H9 (cell line): ENCODE data around the gene IMP3. TPM values are rescaled to one million over a fixed set of nuclear protein-coding genes. Genes with fewer than 3 reads are reported as not detected.

Experiments
- DNase-seq: peaks from one replicate; pipeline ENCODE4 v3.0.0-alpha.2; 2017
- H2AFZ ChIP-seq: one replicate; pipeline ENCODE4 v1.6.1; 2013; ENCODE audit warnings: mild to moderate bottlenecking, low read length, control low read depth, moderate library complexity
- H2AK5ac ChIP-seq: 2 replicates; pipeline ENCODE4 v1.6.1; 2013; ENCODE audit warnings: low read length, control low read depth, mixed read lengths; ENCODE audit not compliant: insufficient read length
- H2BK120ac ChIP-seq: one replicate; pipeline ENCODE4 v1.6.1; 2013; ENCODE audit warnings: low read depth, mild to moderate bottlenecking, low read length, control low read depth, inconsistent platforms; ENCODE audit not compliant: poor library complexity, severe bottlenecking
- H2BK12ac ChIP-seq: 2 replicates; pipeline ENCODE4 v1.6.1; 2013; ENCODE audit warnings: low read length, control low read depth, mixed read lengths, low read depth; ENCODE audit not compliant: insufficient read length
- H2BK15ac ChIP-seq: 2 replicates; pipeline ENCODE4 v1.6.1; 2013; ENCODE audit warnings: low read depth, low read length, control low read depth
- H2BK20ac ChIP-seq: one replicate; pipeline ENCODE4 v1.6.1; 2013; ENCODE audit warnings: low read depth, mild to moderate bottlenecking, low read length, control low read depth, inconsistent platforms; ENCODE audit not compliant: poor library complexity, severe bottlenecking
- H2BK5ac ChIP-seq: 2 replicates; pipeline ENCODE4 v1.6.1; 2013; ENCODE audit warnings: low read length, control low read depth, mixed read lengths; ENCODE audit not compliant: insufficient read length
- H3K14ac ChIP-seq: 2 replicates; pipeline ENCODE4 v1.6.1; 2013; ENCODE audit warnings: low read length, control low read depth; ENCODE audit not compliant: insufficient read depth
- H3K18ac ChIP-seq: 2 replicates; pipeline ENCODE4 v1.6.1; 2013; ENCODE audit warnings: low read depth, mild to moderate bottlenecking, mixed read lengths, low read length, control low read depth; ENCODE audit not compliant: insufficient read length
- H3K23ac ChIP-seq: 2 replicates; pipeline ENCODE4 v1.6.1; 2013; ENCODE audit warnings: low read length, control low read depth, mixed read lengths, low read depth; ENCODE audit not compliant: insufficient read length
- H3K23me2 ChIP-seq: 2 replicates; pipeline ENCODE4 v1.6.1; 2013; ENCODE audit warnings: low read depth, mild to moderate bottlenecking, mixed read lengths, low read length, control low read depth; ENCODE audit not compliant: insufficient read length, poor library complexity, severe bottlenecking
- H3K27ac ChIP-seq: 2 replicates; pipeline ENCODE4 v1.5.1; 2013; ENCODE audit warnings: low read length, control low read depth, mixed read lengths, low read depth; ENCODE audit not compliant: insufficient read length
- H3K27me3 ChIP-seq: 2 replicates; pipeline ENCODE4 v1.6.1; 2013; ENCODE audit warnings: low read length, control low read depth, inconsistent platforms; ENCODE audit not compliant: insufficient read depth
- H3K4ac ChIP-seq: 2 replicates; pipeline ENCODE4 v1.6.1; 2013; ENCODE audit warnings: low read depth, mild to moderate bottlenecking, control low read depth, inconsistent platforms, low read length, moderate library complexity
- H3K4me1 ChIP-seq: 2 replicates; pipeline ENCODE4 v1.6.1; 2013; ENCODE audit warnings: low read length, control low read depth, inconsistent platforms; ENCODE audit not compliant: insufficient read depth
- H3K4me2 ChIP-seq: 2 replicates; pipeline ENCODE4 v1.6.1; 2013; ENCODE audit warnings: low read length, control low read depth, mixed read lengths; ENCODE audit not compliant: insufficient read length, insufficient read depth
- H3K56ac ChIP-seq: 2 replicates; pipeline ENCODE4 v1.6.1; 2013; ENCODE audit warnings: low read depth, mild to moderate bottlenecking, mixed read lengths, low read length, control low read depth; ENCODE audit not compliant: insufficient read length
- H3K79me1 ChIP-seq: 2 replicates; pipeline ENCODE4 v1.6.1; 2013; ENCODE audit warnings: low read depth, mild to moderate bottlenecking, moderate library complexity, low read length, control low read depth, inconsistent platforms; ENCODE audit not compliant: insufficient read depth, poor library complexity, severe bottlenecking
- H3K79me2 ChIP-seq: 2 replicates; pipeline ENCODE4 v1.6.1; 2013; ENCODE audit warnings: low read length, control low read depth, inconsistent platforms; ENCODE audit not compliant: insufficient read depth
- H3K9ac ChIP-seq: 2 replicates; pipeline ENCODE4 v1.6.1; 2013; ENCODE audit warnings: low read length, control low read depth, mixed read lengths; ENCODE audit not compliant: insufficient read length; ENCODE audit errors: extremely low read depth
- H3K9me3 ChIP-seq: one replicate; pipeline ENCODE4 v1.6.1; 2013; ENCODE audit warnings: low read depth, low read length, inconsistent platforms; ENCODE audit not compliant: control insufficient read depth
- H3T11ph ChIP-seq: one replicate; pipeline ENCODE4 v1.6.1; 2013; ENCODE audit warnings: mild to moderate bottlenecking, low read length, control low read depth, inconsistent platforms
- H4K20me1 ChIP-seq: one replicate; pipeline ENCODE4 v1.6.1; 2013; ENCODE audit not compliant: control insufficient read depth, insufficient read length, insufficient read depth
- H4K5ac ChIP-seq: 2 replicates; pipeline ENCODE4 v1.6.1; 2013; ENCODE audit warnings: low read depth, mild to moderate bottlenecking, mixed read lengths, low read length, control low read depth; ENCODE audit not compliant: insufficient read length
- H4K8ac ChIP-seq: replicated peaks from 2 replicates; pipeline ENCODE4 v1.6.1; 2013; ENCODE audit warnings: low read length, control low read depth, mixed read lengths, low read depth; ENCODE audit not compliant: insufficient read length
- H4K91ac ChIP-seq: 2 replicates; pipeline ENCODE4 v1.6.1; 2013; ENCODE audit warnings: low read depth, mild to moderate bottlenecking, moderate library complexity, mixed read lengths, low read length, control low read depth; ENCODE audit not compliant: insufficient read length
- H3K27ac Mint-ChIP-seq, 3 experiments: 2 replicates in 2 of 3; 3 replicates in 1 of 3; pipeline ENCODE4 v1.8.0; 2020 to 2021; ENCODE audit warnings: mixed read lengths in 3 of 3, mild to moderate bottlenecking in 1 of 3, moderate library complexity in 1 of 3
- H3K27me3 Mint-ChIP-seq: 2 replicates; pipeline ENCODE4 v1.8.0; 2021; ENCODE audit warnings: low read depth, mild to moderate bottlenecking, moderate library complexity, mixed read lengths
- H3K36me3 Mint-ChIP-seq, 3 experiments: 2 replicates in 2 of 3; 3 replicates in 1 of 3; pipeline ENCODE4 v1.8.0; 2020 to 2021; ENCODE audit warnings: low read depth in 3 of 3, mixed read lengths in 3 of 3; ENCODE audit not compliant: insufficient read depth in 1 of 3
- H3K4me1 Mint-ChIP-seq, 2 experiments: 2 replicates each; pipeline ENCODE4 v1.8.0; 2020; ENCODE audit warnings: mixed read lengths in 2 of 2
- H3K4me3 Mint-ChIP-seq, 2 experiments: 2 replicates in 1 of 2; 3 replicates in 1 of 2; pipeline ENCODE4 v1.8.0; 2020 to 2021; ENCODE audit warnings: mild to moderate bottlenecking in 2 of 2, mixed read lengths in 2 of 2, moderate library complexity in 1 of 2
- H3K9me3 Mint-ChIP-seq, 2 experiments: 2 replicates in 1 of 2; 3 replicates in 1 of 2; pipeline ENCODE4 v1.8.0; 2020; ENCODE audit warnings: mild to moderate bottlenecking in 2 of 2, mixed read lengths in 2 of 2, moderate library complexity in 1 of 2
- CTCF ChIP-seq: fragments of 200-600 bp; sonication (generic); conservative IDR thresholded peaks from 3 replicates; pipeline ENCODE4 v1.8.0; 2021; ENCODE audit warnings: antibody characterized with exemption, mild to moderate bottlenecking
- WGBS: extraction: QIAGEN DNeasy Blood & Tissue Kit; methylation state at CpG from one replicate; pipeline ENCODE4 v1.1.7; 2013; ENCODE audit warnings: missing lambda C conversion rate, low lambda C conversion rate, mixed read lengths; ENCODE audit not compliant: insufficient read length; ENCODE audit errors: extremely low coverage; 5-methylcytosine and 5-hydroxymethylcytosine counted together
- total RNA-seq: library from RNA; stranded (reverse); gene quantifications from 2 replicates; pipeline ENCODE4 v1.2.1, GENCODE V29; 2021

The IMP3 gene
- total RNA-seq, 1 experiment from 2014 or later, result 97.9 TPM

DNA sequence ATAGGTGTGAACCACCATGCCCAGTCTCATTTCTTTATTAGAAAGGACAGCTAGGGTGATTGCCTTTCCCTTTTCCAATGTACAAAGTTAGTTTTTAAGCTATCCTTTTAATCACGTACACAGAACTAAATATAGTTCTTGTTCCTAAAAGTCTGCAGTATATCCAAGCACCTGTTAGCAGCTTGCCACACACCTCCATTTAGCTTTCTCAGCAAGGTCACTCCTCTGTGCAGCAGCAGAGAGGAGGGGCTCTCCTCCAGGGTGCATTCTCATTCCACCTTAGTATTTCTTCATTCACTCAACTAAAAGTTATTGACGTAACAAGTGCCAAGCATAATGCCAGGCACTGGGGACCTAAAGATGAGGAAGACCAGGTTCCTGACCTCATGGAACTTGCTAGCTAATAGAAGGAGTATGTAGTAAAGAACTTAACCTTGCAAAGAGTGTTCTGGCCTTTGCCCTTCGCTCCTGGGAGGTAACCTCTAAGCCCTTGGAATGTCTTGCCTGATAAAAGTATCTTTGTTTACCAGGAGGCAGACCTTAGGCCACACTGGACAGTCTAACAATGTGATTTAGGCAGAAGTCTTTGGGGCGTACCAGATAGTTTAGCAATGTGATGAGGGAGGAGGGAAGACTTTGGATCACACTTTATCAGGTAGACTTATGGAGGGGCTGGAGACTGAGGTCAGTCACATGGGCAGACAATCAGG, 48.2 kb downstream of the IMP3 start:
- Histone ChIP-seq H3K79me1 (no peaks in the 10 kb centered on the region), H2BK120ac (no peak overlapping the region), H4K8ac (no peak overlapping the region), H2AK5ac (no peak overlapping the region), H3K27ac (no peak overlapping the region), H3K14ac (no peak overlapping the region), H2AFZ (no peak overlapping the region), H3K4me1 (no peaks in the 10 kb centered on the region), H3K9ac (no peak overlapping the region), H3T11ph (no peak overlapping the region), H3K9me3 (no peaks in the 10 kb centered on the region), H3K4me2 (no peak overlapping the region), H3K79me2 (no peaks in the 10 kb centered on the region), H3K18ac (no peak overlapping the region), H2BK5ac (no peak overlapping the region), H3K23ac (no peak overlapping the region), H3K27me3 (no peaks in the 10 kb centered on the region), H4K5ac (no peak overlapping the region), H3K23me2 (no peaks in the 10 kb centered on the region), H2BK15ac (no peak overlapping the region), H4K91ac (no peak overlapping the region), H2BK12ac (no peak overlapping the region), H3K56ac (no peak overlapping the region), H4K20me1 (no peaks in the 10 kb centered on the region), H3K4ac (no peak overlapping the region), H2BK20ac (no peak overlapping the region)
- H3K36me3 Mint-ChIP-seq, result peaks cover 8 to 19% (median 12%) of the 10 kb centered on the region in 3 experiments; a peak in 6 of 7 replicates
- no peak overlapping the region for H3K4me3 Mint-ChIP-seq
- no peak for TF ChIP-seq CTCF
- no peak for DNase-seq
- WGBS, result no CpG with 5 or more reads among the region's 4 CpGs
- peak overlapping the region in 1 of 3 experiments; percentile 8; a peak in 3 of 7 replicates for H3K27ac Mint-ChIP-seq
- H3K27me3 Mint-ChIP-seq, result no peaks in the 10 kb centered on the region
- H3K4me1 Mint-ChIP-seq, result no peaks in the 10 kb centered on the region; a peak in 1 of 4 replicates
- H3K9me3 Mint-ChIP-seq, result no peaks in the 10 kb centered on the region
